PC-9 (cell line): ENCODE data around the gene CRAMP1. TPM values are rescaled to one million over a fixed set of nuclear protein-coding genes. Genes with fewer than 3 reads are reported as not detected.

ENCODE experiments used
- BruUV-seq: library from RNA; stranded (reverse); fragments of 400-500 nt; replicated peaks from 2 replicates; lab custom pipeline; 2021; lab: Mats Ljungman, UMichigan
- CTCF ChIA-PET: fragments of 300-600 bp; sonication (Branson Sonifier 250); formaldehyde crosslinking; loops from one replicate; lab custom pipeline; 2022; ENCODE audit warnings: antibody characterized with exemption; lab: Charles Lee
- POLR2A ChIA-PET: fragments of 300-600 bp; sonication (Branson Sonifier 250); formaldehyde crosslinking; loops from one replicate; lab custom pipeline; 2022; ENCODE audit warnings: antibody characterized with exemption; ENCODE audit not compliant: unreplicated experiment; lab: Charles Lee
- DNase-seq, 2 experiments: peaks; one replicate each; pipeline versions ENCODE4 v3.0.0 to v3.0.0-alpha.2; 2015 to 2022; ENCODE audit warnings: mixed read lengths in 1 of 2
- H2AFZ ChIP-seq: fragments of 200-600 bp; sonication (generic); 2 replicates; pipeline ENCODE4 v1.8.1; 2017; ENCODE audit warnings: antibody characterized with exemption
- H3F3A ChIP-seq: fragments of 200-600 bp; sonication (generic); 2 replicates; pipeline ENCODE4 v1.8.1; 2017; ENCODE audit warnings: antibody characterized with exemption, mild to moderate bottlenecking, low read depth; ENCODE audit not compliant: insufficient read depth
- H3K27ac ChIP-seq: fragments of 200-600 bp; sonication (generic); 2 replicates; pipeline ENCODE4 v1.6.1; 2016; ENCODE audit warnings: mixed run types
- H3K27me3 ChIP-seq: fragments of 200-600 bp; sonication (generic); 2 replicates; pipeline ENCODE4 v1.6.1; 2016; ENCODE audit warnings: low read depth, mixed run types; ENCODE audit not compliant: insufficient read depth
- H3K36me3 ChIP-seq: fragments of 200-600 bp; sonication (generic); 2 replicates; pipeline ENCODE4 v1.6.1; 2016; ENCODE audit warnings: low read depth, mixed run types
- H3K4me1 ChIP-seq: fragments of 200-600 bp; sonication (generic); replicated peaks from 2 replicates; pipeline ENCODE4 v1.6.1; 2016; ENCODE audit warnings: mixed run types; ENCODE audit not compliant: insufficient read depth
- H3K4me2 ChIP-seq: fragments of 200-600 bp; sonication (generic); 2 replicates; pipeline ENCODE4 v1.6.1; 2017; ENCODE audit warnings: mixed run types
- H3K4me3 ChIP-seq: fragments of 200-600 bp; sonication (generic); 2 replicates; pipeline ENCODE4 v1.6.1; 2016; ENCODE audit warnings: mixed run types
- H3K79me2 ChIP-seq: fragments of 200-600 bp; sonication (generic); 2 replicates; pipeline ENCODE4 v1.6.1; 2017; ENCODE audit warnings: low read depth, mixed run types
- H3K9me2 ChIP-seq: fragments of 200-600 bp; sonication (generic); 2 replicates; pipeline ENCODE4 v1.8.1; 2017; ENCODE audit warnings: mild to moderate bottlenecking; ENCODE audit not compliant: insufficient read depth
- H3K9me3 ChIP-seq: fragments of 200-600 bp; sonication (generic); 2 replicates; pipeline ENCODE4 v1.8.1; 2016; ENCODE audit warnings: low read depth; ENCODE audit not compliant: insufficient read depth
- H4K20me1 ChIP-seq: fragments of 200-600 bp; sonication (generic); 2 replicates; pipeline ENCODE4 v1.8.1; 2017; ENCODE audit not compliant: insufficient read depth
- EZH2 ChIP-seq: fragments of 200-600 bp; sonication (generic); IDR thresholded peaks from 2 replicates; pipeline ENCODE4 v1.8.0; 2017; ENCODE audit warnings: antibody characterized with exemption, low read depth
- intact Hi-C: fragments of 100-400 bp; cut with micrococcal nuclease; formaldehyde crosslinking; loops from one replicate; pipeline ENCODE4 v1.10.0; 2022; ENCODE audit not compliant: unreplicated experiment
- total RNA-seq: library from RNA; stranded (reverse); gene quantifications from 2 replicates; pipeline ENCODE4 v1.2.3, GENCODE V29; 2021
- TF ChIP-seq, protein P1 (sequence below): fragments of 200-600 bp; sonication (generic); conservative IDR thresholded peaks from 2 replicates; pipeline ENCODE4 v1.6.1; 2017; ENCODE audit warnings: mixed run types, antibody characterized with exemption, mild to moderate bottlenecking, moderate library complexity

Gene CRAMP1
- total RNA-seq, 1 experiment from 2014 or later = 22.7 TPM

DNA sequence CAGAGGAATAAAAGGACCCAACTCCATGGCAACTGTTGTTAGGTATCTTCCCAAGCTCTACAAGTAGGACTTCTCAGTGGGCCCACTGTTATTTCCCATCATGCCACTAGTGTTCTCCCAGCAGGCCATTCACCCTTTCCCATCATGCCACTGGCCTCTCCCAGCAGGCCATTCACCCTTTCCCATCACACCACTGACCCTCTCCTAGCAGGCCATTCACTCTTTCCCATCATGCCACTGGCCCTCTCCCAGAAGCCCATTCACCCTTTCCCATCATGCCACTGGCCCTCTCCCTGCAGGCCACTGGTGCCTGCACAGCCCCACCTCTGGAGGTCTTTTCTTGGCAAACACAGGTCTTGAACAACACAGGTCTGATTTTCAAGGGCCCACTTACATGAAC is 36.6 kb upstream of the CRAMP1 start:
- H3K27me3 ChIP-seq = no peaks in the 10 kb centered on the region
- intact Hi-C loops = no loop called here
- DNase-seq = no peak
- TF ChIP-seq, protein P1, sequence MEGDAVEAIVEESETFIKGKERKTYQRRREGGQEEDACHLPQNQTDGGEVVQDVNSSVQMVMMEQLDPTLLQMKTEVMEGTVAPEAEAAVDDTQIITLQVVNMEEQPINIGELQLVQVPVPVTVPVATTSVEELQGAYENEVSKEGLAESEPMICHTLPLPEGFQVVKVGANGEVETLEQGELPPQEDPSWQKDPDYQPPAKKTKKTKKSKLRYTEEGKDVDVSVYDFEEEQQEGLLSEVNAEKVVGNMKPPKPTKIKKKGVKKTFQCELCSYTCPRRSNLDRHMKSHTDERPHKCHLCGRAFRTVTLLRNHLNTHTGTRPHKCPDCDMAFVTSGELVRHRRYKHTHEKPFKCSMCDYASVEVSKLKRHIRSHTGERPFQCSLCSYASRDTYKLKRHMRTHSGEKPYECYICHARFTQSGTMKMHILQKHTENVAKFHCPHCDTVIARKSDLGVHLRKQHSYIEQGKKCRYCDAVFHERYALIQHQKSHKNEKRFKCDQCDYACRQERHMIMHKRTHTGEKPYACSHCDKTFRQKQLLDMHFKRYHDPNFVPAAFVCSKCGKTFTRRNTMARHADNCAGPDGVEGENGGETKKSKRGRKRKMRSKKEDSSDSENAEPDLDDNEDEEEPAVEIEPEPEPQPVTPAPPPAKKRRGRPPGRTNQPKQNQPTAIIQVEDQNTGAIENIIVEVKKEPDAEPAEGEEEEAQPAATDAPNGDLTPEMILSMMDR = no peak
- no peak for TF ChIP-seq EZH2
- no peaks in the 10 kb centered on the region for H3K9me2 ChIP-seq
- H4K20me1 ChIP-seq = no peaks in the 10 kb centered on the region
- ChIA-PET POLR2A (no interaction called here), CTCF (no interaction called here)
- no peak overlapping the region for H2AFZ ChIP-seq
- H3K4me1 ChIP-seq = no peaks in the 10 kb centered on the region
- H3K4me2 ChIP-seq = no peak overlapping the region
- no TSS peak for BruUV-seq
- H3K9me3 ChIP-seq = no peaks in the 10 kb centered on the region
- no peaks in the 10 kb centered on the region for H3K36me3 ChIP-seq
- no peak overlapping the region for H3K4me3 ChIP-seq
- no peaks in the 10 kb centered on the region for H3K79me2 ChIP-seq
- H3K27ac ChIP-seq = no peak overlapping the region
- no peaks in the 10 kb centered on the region for H3F3A ChIP-seq

DNA sequence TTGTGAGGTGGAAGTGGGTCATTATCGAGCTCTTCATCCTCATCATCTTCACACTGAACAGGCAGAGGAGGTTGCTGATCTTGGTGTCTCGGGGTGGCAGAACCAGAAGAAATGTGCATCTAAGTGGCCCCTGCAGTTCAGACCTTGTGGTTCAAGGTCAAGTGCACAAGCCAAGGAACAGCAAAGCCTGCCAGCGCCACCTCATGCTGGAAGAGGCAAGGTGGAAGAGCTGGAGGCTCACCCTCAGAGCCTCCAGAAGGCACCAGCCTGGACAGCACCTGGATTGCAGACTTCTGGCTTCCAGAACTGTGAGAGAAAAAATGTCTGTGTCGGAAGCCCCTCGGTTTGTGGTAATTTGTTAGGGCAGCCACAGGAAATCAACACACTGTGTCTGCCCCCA is 32.9 kb upstream of the CRAMP1 start:
- CTCF ChIA-PET = no interaction called here
- H3K9me2 ChIP-seq = no peaks in the 10 kb centered on the region

DNA sequence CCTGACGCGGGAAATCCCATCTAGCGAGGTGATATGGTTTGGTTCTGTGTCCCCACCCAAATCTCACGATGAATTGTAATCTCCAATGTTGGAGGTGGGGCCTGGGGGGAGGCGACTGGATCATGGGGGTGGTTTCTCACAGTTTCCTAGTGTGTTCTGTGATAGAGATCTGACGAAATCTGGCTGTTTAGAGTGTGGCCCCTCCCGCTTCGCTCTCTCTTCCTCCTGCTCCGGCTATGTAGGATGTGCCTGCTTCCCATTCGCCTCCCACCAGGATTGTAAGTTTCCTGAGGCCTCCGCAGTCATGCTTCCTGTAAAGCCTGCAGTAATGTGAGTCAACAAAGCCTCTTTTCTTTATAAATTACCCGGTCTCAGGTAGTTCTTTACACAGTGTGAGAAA is 31.9 kb upstream of the CRAMP1 start:
- H3K9me3 ChIP-seq = no peaks in the 10 kb centered on the region
- BruUV-seq = no TSS peak
- ChIA-PET CTCF (no interaction called here), POLR2A (no interaction called here)
- H4K20me1 ChIP-seq = no peaks in the 10 kb centered on the region
- H3K9me2 ChIP-seq = no peaks in the 10 kb centered on the region
- H3K4me2 ChIP-seq = no peak overlapping the region
- no peak overlapping the region for H3K4me3 ChIP-seq
- DNase-seq = no peak
- H3K79me2 ChIP-seq = no peaks in the 10 kb centered on the region
- H3K4me1 ChIP-seq = no peaks in the 10 kb centered on the region
- H3K27me3 ChIP-seq = no peaks in the 10 kb centered on the region
- intact Hi-C loops = no loop called here
- H3K27ac ChIP-seq = no peak overlapping the region
- TF ChIP-seq, protein P1 = no peak
- TF ChIP-seq EZH2 = no peak
- no peaks in the 10 kb centered on the region for H3F3A ChIP-seq
- no peaks in the 10 kb centered on the region for H3K36me3 ChIP-seq
- H2AFZ ChIP-seq = no peak overlapping the region

More for the DNA sequence above, 32.9 kb upstream of the CRAMP1 start:
- BruUV-seq = no TSS peak
- POLR2A ChIA-PET = no interaction called here
- Histone ChIP-seq H3K9me3 (no peaks in the 10 kb centered on the region), H2AFZ (no peak overlapping the region), H3K27me3 (no peaks in the 10 kb centered on the region), H3K36me3 (no peaks in the 10 kb centered on the region), H3K27ac (no peak overlapping the region), H3K4me1 (no peaks in the 10 kb centered on the region), H3F3A (no peaks in the 10 kb centered on the region), H3K4me2 (no peak overlapping the region), H3K4me3 (no peak overlapping the region), H4K20me1 (no peaks in the 10 kb centered on the region), H3K79me2 (no peaks in the 10 kb centered on the region)
- no peak for DNase-seq
- TF ChIP-seq EZH2 = no peak
- TF ChIP-seq, protein P1 = no peak
- intact Hi-C loops = no loop called here
